NCI-H2081 (cell line): ENCODE data around the gene NUTM1.

Experiments
- DNase-seq, 2 experiments: peaks; one replicate each; lab custom pipeline; 2025; lab: John Stamatoyannopoulos, UW

The NUTM1 gene

GRCh38 chr15:34342737-34343575 lies at the start of gene NUTM1, which contains the start of gene NOP10:
Gene NUTM1 (plus strand): TSS chr15:34343315. CDS start chr15:34343697, 382 bp downstream.
Gene NOP10 (minus strand): TSS chr15:34343136. CDS start chr15:34343073, 63 bp downstream.
- DNase-seq, result peak; percentile 85 to 93

GRCh38 chr15:34297059-34297458 lies 46.1 kb upstream of the NUTM1 start:
- DNase-seq, result no peak

DNA sequence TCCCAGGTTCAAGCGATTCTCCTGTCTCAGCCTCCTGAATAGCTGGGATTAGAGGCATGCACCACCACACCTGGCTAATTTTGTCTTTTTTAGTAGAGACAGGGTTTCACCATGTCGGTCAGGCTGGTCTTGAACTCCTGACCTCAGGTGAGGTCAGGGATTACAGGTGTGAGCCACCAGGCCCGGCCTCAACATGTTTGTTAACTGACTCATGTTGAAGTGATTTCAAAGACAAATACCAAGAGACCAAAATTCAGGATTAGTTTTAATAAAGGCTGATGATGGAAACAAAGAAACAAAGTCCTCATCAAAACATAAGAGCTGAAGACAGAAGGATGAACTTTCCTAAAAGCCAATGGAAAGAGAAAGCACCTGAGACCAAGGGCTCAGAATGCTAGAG lies 42.1 kb upstream of the NUTM1 start:
- DNase-seq, result no peak

DNA sequence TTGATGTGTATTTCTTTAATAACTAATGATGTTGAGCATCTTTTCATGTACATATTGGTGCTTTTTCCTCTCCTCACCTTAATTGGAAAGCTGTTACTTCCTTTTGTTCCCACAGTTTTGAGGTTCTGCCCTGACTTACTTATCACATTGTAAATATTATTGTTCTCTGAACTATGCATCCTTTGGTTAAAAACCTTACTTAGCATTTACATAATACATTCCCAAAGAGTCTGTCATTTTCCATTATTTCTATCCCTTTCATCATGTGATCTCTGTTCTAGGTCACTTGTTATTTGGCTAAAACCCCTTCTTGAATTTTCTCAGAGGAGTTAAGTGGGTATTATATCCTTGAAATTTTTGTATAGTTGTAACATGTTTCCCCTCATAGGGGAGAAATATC lies 38.5 kb upstream of the NUTM1 start:
- no peak for DNase-seq

DNA sequence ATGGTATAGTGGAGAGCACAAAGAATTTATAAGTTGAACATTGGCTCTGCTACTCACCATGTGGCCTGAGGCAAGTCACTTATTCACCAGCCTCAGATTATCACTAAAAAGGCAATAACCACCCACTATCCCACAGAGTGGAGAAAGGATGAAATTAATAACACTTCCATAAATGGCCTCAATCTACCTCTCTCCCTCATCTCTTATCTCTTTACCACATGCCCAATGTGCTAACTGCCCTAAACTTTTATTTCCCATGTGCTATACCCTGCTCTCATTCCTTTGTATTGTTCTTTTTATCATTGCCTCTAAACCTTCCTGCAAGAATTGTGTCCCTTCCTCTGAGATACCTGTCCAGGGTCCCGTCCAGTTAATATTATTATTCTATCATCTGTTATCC lies 31.6 kb upstream of the NUTM1 start:
- DNase-seq, result no peak

- no peak for DNase-seq
Observed at GRCh38 chr15:34314491-34315490, 28.3 kb upstream of the NUTM1 start.

- peak; percentile 17 to 52 for DNase-seq
Observed at GRCh38 chr15:34318277-34319079, 24.6 kb upstream of the NUTM1 start.

- DNase-seq, result no peak
Observed at GRCh38 chr15:34323217-34323616, 19.9 kb upstream of the NUTM1 start.

GRCh38 chr15:34324933-34325332 lies 18.2 kb upstream of the NUTM1 start:
- no peak for DNase-seq

- DNase-seq, result no peak
Observed at GRCh38 chr15:34325368-34325767, 17.7 kb upstream of the NUTM1 start.

DNA sequence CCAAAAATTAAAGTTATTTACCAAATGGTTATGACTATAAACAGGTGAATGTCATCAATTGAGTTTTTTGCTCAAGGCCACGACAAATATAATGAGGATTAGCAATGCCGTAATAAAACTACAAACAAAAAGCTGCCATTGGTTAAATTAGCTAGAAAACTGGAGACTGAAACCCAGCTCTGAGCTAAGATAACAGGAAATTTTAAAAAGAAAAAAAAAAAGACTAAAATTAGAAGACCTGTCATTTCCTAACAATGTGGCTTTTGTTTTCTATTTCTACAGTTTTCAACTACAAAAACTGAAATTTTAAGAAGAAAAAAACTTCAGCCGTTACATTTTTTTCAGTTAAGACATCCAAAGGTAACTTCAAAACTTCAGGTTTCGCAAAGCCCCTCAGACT lies 15.2 kb upstream of the NUTM1 start:
- DNase-seq, result no peak

GRCh38 chr15:34329006-34329405 lies 14.1 kb upstream of the NUTM1 start:
- no peak for DNase-seq

GRCh38 chr15:34330279-34330678 lies 12.8 kb upstream of the NUTM1 start:
- DNase-seq, result no peak

DNA sequence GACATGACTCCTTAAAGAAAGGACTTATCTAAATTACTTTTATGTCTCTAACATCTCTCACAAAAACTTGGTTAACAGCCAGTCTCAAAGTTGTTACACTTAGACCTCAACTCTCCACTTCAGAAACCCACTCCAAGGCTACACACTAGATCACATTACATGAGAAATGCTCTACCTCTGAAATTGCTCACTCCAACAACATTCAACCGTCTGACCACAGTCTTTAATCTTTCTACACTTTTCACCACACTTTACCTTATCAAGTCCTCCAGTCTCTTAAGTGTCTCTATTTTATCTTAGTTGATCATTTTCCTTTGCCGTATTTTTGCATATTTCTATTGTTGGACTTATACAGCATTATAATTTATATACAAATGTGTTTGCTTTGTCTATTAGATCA lies 11.3 kb upstream of the NUTM1 start:
- no peak for DNase-seq

DNA sequence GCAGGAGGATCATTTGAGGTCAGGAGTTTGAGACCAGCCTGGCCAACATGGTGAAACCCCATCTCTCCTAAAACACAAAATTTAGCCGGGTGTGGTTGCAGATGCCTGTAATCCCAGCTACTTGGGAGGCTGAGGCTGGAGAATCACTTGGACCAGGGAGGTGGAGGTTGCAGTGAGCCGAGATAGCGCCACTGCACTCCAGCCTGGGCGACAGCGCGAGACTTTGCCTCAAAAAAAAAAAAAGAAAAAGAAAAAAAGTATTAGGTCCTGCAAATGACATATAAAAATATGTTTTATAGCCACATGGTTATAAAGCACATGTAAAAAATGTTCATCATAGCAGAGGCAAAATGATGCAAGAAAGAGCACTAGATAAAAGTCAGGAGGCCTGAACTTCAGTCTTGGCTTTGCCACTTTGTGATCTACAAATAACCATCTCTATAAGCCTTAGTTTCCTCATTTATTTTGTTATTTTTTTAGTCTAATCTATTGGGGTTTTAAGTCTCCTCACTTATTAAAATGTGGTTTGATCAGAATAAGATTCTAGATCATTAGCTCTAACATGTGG lies 10.5 kb upstream of the NUTM1 start:
- no peak for DNase-seq

GRCh38 chr15:34334672-34335071 lies 8.4 kb upstream of the NUTM1 start:
- no peak for DNase-seq

DNA sequence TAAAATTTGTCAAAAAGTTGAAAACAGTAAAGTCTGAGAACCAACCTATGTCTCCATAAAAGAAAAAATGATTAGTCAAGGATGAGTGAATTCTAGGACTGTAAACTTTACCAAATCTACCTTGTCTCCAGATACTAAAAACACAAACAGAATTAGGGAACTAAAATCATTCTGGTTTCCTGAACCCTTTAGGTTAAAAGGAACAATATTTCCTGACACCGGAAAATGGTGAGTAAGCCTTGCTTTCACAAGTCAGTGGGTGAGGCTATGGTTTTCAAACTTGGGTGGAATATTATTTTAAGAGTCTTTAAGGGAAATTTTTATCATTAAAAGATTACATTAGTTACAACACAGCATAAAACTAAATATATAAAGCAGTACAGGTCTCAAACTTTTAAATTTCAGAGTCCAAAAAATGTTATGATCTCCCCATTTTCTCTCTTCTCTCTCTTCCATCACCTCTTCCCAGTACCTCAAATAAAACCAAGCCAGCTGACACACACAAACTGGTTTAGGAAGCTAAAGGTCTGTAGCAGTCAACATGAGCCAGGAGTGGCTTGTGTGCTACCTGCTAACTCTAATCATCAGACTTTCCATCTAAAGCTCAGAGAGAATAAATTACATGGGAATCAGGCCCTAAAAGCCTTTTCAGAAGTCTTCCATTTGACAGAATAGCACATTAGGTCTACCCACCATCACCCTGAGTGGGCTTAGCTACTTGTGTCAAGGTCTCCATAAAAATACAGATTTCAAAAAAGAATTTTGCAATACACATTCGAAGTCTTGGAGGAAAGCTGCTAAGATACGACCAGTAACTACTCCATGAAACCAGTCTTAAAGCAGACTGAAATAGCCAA lies 7.7 kb upstream of the NUTM1 start:
- DNase-seq, result no peak

DNA sequence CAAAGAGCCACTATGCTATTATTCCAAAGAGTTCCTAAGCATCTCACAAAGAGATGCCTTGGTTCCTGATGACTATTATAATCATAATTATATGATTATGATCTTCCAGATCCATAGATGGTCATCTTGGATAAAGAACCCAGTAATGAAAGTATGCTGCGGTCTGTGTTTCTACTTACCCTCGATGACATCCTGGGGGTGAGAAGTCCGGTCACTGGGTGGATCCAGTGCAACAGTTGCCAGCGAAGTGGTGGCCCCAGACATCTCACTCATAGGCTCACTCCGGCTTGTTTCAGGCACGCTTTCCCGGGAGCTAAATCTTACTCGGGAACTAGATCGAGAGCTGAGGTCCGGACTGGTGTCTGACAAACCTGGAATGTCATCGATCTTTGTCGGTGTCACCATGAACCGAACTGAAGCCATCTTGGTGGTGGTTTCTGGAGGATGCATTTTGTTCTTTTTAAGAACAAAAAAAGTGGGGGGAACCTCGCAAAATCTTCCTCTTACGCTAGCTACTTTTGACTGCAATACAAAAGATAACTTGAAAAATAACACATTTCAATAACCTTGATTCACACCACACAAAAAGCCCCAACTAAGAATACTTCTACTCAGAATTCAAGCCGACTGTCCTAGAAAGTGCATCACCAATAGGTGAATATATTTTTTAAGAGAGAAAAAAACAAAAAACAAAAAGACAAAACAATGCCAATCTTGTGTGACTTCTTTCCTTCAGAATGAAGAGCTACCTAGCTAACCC lies 6.7 kb upstream of the NUTM1 start:
- no peak for DNase-seq

DNA sequence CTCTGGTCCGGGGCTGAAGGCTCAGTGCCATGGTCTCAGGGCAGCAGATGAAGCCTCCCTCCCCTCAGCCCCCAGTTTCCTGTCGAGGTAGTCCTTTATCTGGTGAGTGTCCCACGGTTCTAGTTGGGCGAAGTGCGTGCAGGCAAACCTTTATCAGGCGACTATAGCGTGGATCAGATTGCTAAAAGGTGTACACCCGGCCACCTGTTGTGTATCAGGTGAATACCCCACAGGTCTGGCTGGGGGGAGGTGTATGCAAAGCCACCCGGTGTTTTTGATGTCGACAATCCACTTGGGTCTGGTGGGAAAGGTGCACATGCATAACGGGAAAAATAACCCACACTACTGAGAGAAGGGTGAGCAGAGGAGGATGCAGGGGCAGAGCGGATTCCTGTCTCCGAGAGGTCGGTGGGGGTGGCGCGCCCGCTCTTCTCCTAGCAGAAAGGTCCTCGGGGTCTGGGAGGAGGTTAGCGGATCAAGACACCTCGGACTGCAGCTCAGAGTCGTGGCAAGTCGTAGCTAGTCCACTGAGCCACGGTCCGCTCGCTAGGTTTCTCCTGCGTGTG lies 6.0 kb upstream of the NUTM1 start:
- peak in 1 of 2 experiments; percentile 39 for DNase-seq
